HCT116 (cell line): Measurements from ENCODE around the gene LRCH2. TPM values are rescaled to one million over a fixed set of nuclear protein-coding genes. Genes with fewer than 3 reads are reported as not detected.

ENCODE experiments used
- ATAC-seq: fragments of 200-7000 bp; cut with Tn5 transposase; 2 replicates; pipeline ENCODE4 v1.9.1; 2020; ENCODE audit warnings: mild to moderate bottlenecking, moderate library complexity
- BruUV-seq: library from RNA; stranded (reverse); fragments of 400-500 nt; replicated peaks from 2 replicates; lab custom pipeline; 2021; lab: Mats Ljungman, UMichigan
- CTCF ChIA-PET: fragments of 300-600 bp; sonication (Branson Sonifier 250); formaldehyde crosslinking; loops from one replicate; lab custom pipeline; 2021; ENCODE audit warnings: antibody characterized with exemption; lab: Charles Lee
- POLR2A ChIA-PET: fragments of 300-600, 350-600 bp; sonication (Branson Sonifier 250); formaldehyde crosslinking; loops from one replicate; lab custom pipeline; 2021; ENCODE audit warnings: antibody characterized with exemption; lab: Charles Lee
- RAD21 ChIA-PET, 2 experiments: fragments of 300-600 bp; sonication (Branson Sonifier 250); formaldehyde crosslinking; loops; one replicate each; lab custom pipeline; 2023; ENCODE audit warnings: low total read pairs in 2 of 2; ENCODE audit not compliant: uncharacterized antibody in 2 of 2, unreplicated experiment in 2 of 2, low non-redundant PET in 1 of 2; lab: Charles Lee
- DNase-seq: peaks from one replicate; pipeline ENCODE4 v3.0.0-alpha.2; 2010; ENCODE audit warnings: low read depth, low spot score
- H2AFZ ChIP-seq: fragments of 200-600 bp; shearing (Covaris generic), sonication (generic); 2 replicates; pipeline ENCODE4 v1.6.1; 2017; ENCODE audit warnings: low read depth, mixed run types, mixed read lengths, antibody characterized with exemption, low read length; ENCODE audit not compliant: poor library complexity, severe bottlenecking
- H3K27ac ChIP-seq: 2 replicates; pipeline ENCODE4 v1.5.1; 2012; ENCODE audit warnings: low read depth, low read length
- H3K27me3 ChIP-seq: fragments of 200-600 bp; sonication (generic); 2 replicates; pipeline ENCODE4 v1.6.1; 2016; ENCODE audit warnings: mixed run types, low read length, mixed read lengths; ENCODE audit not compliant: insufficient read depth
- H3K36me3 ChIP-seq, 2 experiments: fragments of 200-500 bp in 1 of 2; fragments of 200-600 bp in 1 of 2; sonication (Bioruptor generic) in 1 of 2; sonication (generic) in 1 of 2; 2 replicates each; pipeline versions ENCODE4 v1.5.1 to v1.6.1; 2014 to 2016; ENCODE audit warnings: low read length in 2 of 2, inconsistent platforms in 1 of 2, mixed read lengths in 1 of 2, mixed run types in 1 of 2; ENCODE audit not compliant: insufficient read depth in 2 of 2, control insufficient read depth in 1 of 2
- H3K4me1 ChIP-seq, 2 experiments: fragments of 200-600 bp in 1 of 2; sonication (generic) in 1 of 2; 2 replicates each; pipeline versions ENCODE4 v1.5.1 to v1.6.1; 2012 to 2017; ENCODE audit warnings: low read length in 2 of 2, inconsistent platforms in 1 of 2, mild to moderate bottlenecking in 1 of 2, mixed read lengths in 1 of 2, mixed run types in 1 of 2, moderate library complexity in 1 of 2; ENCODE audit not compliant: insufficient read depth in 2 of 2, control insufficient read depth in 1 of 2
- H3K4me2 ChIP-seq: fragments of 200-600 bp; sonication (generic); 2 replicates; pipeline ENCODE4 v1.6.1; 2017; ENCODE audit warnings: mixed run types, low read length, mixed read lengths
- H3K4me3 ChIP-seq, 2 experiments: fragments of 200-600 bp in 1 of 2; sonication (generic) in 1 of 2; replicated peaks in 1 of 2; 2 replicates each; pipeline ENCODE4 v1.5.1; 2011 to 2016; ENCODE audit warnings: low read length in 2 of 2, control low read depth in 1 of 2, low read depth in 1 of 2, mild to moderate bottlenecking in 1 of 2, mixed read lengths in 1 of 2, mixed run types in 1 of 2
- H3K79me2 ChIP-seq: fragments of 200-600 bp; sonication (generic); 2 replicates; pipeline ENCODE4 v1.6.1; 2017; ENCODE audit warnings: mild to moderate bottlenecking, mixed run types, low read length, moderate library complexity, mixed read lengths; ENCODE audit not compliant: insufficient read depth
- H3K9ac ChIP-seq: fragments of 200-600 bp; sonication (generic); 2 replicates; pipeline ENCODE4 v1.6.1; 2016; ENCODE audit warnings: low read length, mixed read lengths
- H3K9me2 ChIP-seq: fragments of 200-600 bp; sonication (generic), shearing (Covaris generic); 2 replicates; pipeline ENCODE4 v1.6.1; 2017; ENCODE audit warnings: mixed run types, mild to moderate bottlenecking, moderate library complexity; ENCODE audit not compliant: insufficient read depth
- H3K9me3 ChIP-seq, 2 experiments: fragments of 200-500 bp in 1 of 2; fragments of 200-600 bp in 1 of 2; sonication (Bioruptor generic) in 1 of 2; sonication (generic) in 1 of 2; 2 replicates each; pipeline ENCODE4 v1.6.1; 2014 to 2017; ENCODE audit warnings: low read length in 2 of 2, mixed read lengths in 2 of 2, inconsistent platforms in 1 of 2, low read depth in 1 of 2, mild to moderate bottlenecking in 1 of 2, mixed run types in 1 of 2, moderate library complexity in 1 of 2; ENCODE audit not compliant: control insufficient read depth in 1 of 2, insufficient read depth in 1 of 2
- H4K20me1 ChIP-seq: fragments of 200-600 bp; sonication (generic), shearing (Covaris generic); 2 replicates; pipeline ENCODE4 v1.6.1; 2017; ENCODE audit warnings: mixed run types, mild to moderate bottlenecking, moderate library complexity; ENCODE audit not compliant: insufficient read depth
- EGR1 ChIP-seq: IDR thresholded peaks from 2 replicates; pipeline ENCODE4 v1.6.1; 2012; ENCODE audit warnings: low read depth
- EZH2 ChIP-seq: fragments of 200-600 bp; sonication (generic); IDR thresholded peaks from 2 replicates; pipeline ENCODE4 v1.6.1; 2017; ENCODE audit warnings: antibody characterized with exemption, mixed run types
- EZH2phosphoT487 ChIP-seq: fragments of 200-600 bp; IDR thresholded peaks from 2 replicates; pipeline ENCODE4 v1.6.1; 2018; ENCODE audit warnings: antibody characterized with exemption, borderline replicate concordance
- FOSL1 ChIP-seq: IDR thresholded peaks from 2 replicates; pipeline ENCODE4 v1.6.1; 2012; ENCODE audit warnings: low read depth
- RAD21 ChIP-seq: IDR thresholded peaks from 2 replicates; pipeline ENCODE4 v1.6.1; 2012; ENCODE audit warnings: low read depth, mild to moderate bottlenecking
- SIN3A ChIP-seq: IDR thresholded peaks from 2 replicates; pipeline ENCODE4 v1.6.1; 2012; ENCODE audit warnings: low read depth
- SP1 ChIP-seq: IDR thresholded peaks from 2 replicates; pipeline ENCODE4 v1.6.1; 2012; ENCODE audit warnings: low read depth
- TCF7L2 ChIP-seq: IDR thresholded peaks from 2 replicates; pipeline ENCODE4 v1.7.0; 2011; ENCODE audit warnings: borderline replicate concordance, inconsistent platforms; ENCODE audit not compliant: insufficient read depth, insufficient read length; ENCODE audit errors: extremely low read depth
- intact Hi-C: fragments of 100-400 bp; cut with micrococcal nuclease; formaldehyde crosslinking; loops from 2 replicates; pipeline ENCODE4 v1.10.0; 2022
- total RNA-seq: library from RNA; stranded (reverse); gene quantifications from one replicate; pipeline ENCODE4 v1.2.1, GENCODE V29; 2021; ENCODE audit not compliant: unreplicated experiment
- TF ChIP-seq, protein P1 (sequence below): IDR thresholded peaks from 2 replicates; pipeline ENCODE4 v1.6.1; 2011; ENCODE audit warnings: mild to moderate bottlenecking, low read length, moderate library complexity; ENCODE audit not compliant: insufficient replicate concordance; ENCODE audit errors: extremely low read depth
- TF ChIP-seq, protein P2 (sequence below), 3 experiments: fragments of 200-600 bp in 1 of 3; sonication (generic) in 1 of 3; IDR thresholded peaks in 2 of 3; conservative IDR thresholded peaks in 1 of 3; 2 replicates each; pipeline ENCODE4 v1.5.1; 2012 to 2017; ENCODE audit warnings: low read depth in 2 of 3, low read length in 2 of 3, antibody characterized with exemption in 1 of 3, borderline replicate concordance in 1 of 3, control low read depth in 1 of 3, mild to moderate bottlenecking in 1 of 3, mixed read lengths in 1 of 3, mixed run types in 1 of 3, moderate library complexity in 1 of 3; ENCODE audit not compliant: insufficient read depth in 1 of 3
- TF ChIP-seq, protein P3 (sequence below): IDR thresholded peaks from 2 replicates; pipeline ENCODE4 v1.6.1; 2012; ENCODE audit warnings: low read depth

LRCH2 gene
- total RNA-seq, 1 experiment from 2014 or later = not detected

DNA sequence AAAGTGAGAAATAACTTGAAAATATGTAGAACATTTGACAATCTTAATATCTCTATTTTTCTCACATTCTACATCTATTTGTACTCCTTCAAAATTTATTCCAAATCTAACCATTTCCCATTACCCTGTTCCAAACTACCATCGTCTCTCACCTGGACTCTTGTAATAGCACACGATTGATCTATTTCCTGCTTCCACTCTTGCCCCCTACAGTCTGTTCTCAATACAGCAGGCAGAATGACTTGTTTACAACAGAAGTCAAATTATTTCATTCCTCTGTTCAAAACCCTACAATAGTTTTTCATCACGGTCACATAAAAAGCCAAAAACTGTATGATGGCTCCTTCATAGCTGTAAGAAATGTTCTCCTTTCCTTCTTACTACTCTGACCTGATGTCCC, 34.5 kb upstream of the LRCH2 start:
- ChIA-PET POLR2A (no interaction called here), CTCF (no interaction called here), RAD21 (no interaction called here)
- H3K9me3 ChIP-seq = no peaks in the 10 kb centered on the region
- no peak overlapping the region for H3K4me3 ChIP-seq
- H2AFZ ChIP-seq = peak overlapping the region; percentile 68
- H3K36me3 ChIP-seq = no peaks in the 10 kb centered on the region
- no peaks in the 10 kb centered on the region for H3K4me1 ChIP-seq
- no TSS peak for BruUV-seq
- intact Hi-C loops = no loop called here
- H3K27ac ChIP-seq = no peak overlapping the region
- DNase-seq (peak; percentile 13), ATAC-seq (peak; percentile 67)
- no peaks in the 10 kb centered on the region for H4K20me1 ChIP-seq
- TF ChIP-seq, protein P1, sequence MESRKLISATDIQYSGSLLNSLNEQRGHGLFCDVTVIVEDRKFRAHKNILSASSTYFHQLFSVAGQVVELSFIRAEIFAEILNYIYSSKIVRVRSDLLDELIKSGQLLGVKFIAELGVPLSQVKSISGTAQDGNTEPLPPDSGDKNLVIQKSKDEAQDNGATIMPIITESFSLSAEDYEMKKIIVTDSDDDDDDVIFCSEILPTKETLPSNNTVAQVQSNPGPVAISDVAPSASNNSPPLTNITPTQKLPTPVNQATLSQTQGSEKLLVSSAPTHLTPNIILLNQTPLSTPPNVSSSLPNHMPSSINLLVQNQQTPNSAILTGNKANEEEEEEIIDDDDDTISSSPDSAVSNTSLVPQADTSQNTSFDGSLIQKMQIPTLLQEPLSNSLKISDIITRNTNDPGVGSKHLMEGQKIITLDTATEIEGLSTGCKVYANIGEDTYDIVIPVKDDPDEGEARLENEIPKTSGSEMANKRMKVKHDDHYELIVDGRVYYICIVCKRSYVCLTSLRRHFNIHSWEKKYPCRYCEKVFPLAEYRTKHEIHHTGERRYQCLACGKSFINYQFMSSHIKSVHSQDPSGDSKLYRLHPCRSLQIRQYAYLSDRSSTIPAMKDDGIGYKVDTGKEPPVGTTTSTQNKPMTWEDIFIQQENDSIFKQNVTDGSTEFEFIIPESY = no peak
- TF ChIP-seq RAD21 (peak; percentile 11; the same call in 1 of the 2 replicates), TCF7L2 (no peak), SIN3A (no peak), EGR1 (no peak), EZH2 (no peak), EZH2phosphoT487 (no peak), FOSL1 (no peak), SP1 (no peak)
- TF ChIP-seq, protein P2, sequence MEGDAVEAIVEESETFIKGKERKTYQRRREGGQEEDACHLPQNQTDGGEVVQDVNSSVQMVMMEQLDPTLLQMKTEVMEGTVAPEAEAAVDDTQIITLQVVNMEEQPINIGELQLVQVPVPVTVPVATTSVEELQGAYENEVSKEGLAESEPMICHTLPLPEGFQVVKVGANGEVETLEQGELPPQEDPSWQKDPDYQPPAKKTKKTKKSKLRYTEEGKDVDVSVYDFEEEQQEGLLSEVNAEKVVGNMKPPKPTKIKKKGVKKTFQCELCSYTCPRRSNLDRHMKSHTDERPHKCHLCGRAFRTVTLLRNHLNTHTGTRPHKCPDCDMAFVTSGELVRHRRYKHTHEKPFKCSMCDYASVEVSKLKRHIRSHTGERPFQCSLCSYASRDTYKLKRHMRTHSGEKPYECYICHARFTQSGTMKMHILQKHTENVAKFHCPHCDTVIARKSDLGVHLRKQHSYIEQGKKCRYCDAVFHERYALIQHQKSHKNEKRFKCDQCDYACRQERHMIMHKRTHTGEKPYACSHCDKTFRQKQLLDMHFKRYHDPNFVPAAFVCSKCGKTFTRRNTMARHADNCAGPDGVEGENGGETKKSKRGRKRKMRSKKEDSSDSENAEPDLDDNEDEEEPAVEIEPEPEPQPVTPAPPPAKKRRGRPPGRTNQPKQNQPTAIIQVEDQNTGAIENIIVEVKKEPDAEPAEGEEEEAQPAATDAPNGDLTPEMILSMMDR (IDR thresholded peaks at IDR 0.05 in 2 of 3, conservative IDR thresholded peaks at IDR 0.05 in 1 of 3; ENCODE audit: borderline replicate concordance in 1 of 3, insufficient read depth in 1 of 3, low read depth in 2 of 3, low read length in 2 of 3) = peak in 2 of 3 experiments; percentile 43 to 46; a peak in 4 of 6 replicates
- TF ChIP-seq, protein P3, sequence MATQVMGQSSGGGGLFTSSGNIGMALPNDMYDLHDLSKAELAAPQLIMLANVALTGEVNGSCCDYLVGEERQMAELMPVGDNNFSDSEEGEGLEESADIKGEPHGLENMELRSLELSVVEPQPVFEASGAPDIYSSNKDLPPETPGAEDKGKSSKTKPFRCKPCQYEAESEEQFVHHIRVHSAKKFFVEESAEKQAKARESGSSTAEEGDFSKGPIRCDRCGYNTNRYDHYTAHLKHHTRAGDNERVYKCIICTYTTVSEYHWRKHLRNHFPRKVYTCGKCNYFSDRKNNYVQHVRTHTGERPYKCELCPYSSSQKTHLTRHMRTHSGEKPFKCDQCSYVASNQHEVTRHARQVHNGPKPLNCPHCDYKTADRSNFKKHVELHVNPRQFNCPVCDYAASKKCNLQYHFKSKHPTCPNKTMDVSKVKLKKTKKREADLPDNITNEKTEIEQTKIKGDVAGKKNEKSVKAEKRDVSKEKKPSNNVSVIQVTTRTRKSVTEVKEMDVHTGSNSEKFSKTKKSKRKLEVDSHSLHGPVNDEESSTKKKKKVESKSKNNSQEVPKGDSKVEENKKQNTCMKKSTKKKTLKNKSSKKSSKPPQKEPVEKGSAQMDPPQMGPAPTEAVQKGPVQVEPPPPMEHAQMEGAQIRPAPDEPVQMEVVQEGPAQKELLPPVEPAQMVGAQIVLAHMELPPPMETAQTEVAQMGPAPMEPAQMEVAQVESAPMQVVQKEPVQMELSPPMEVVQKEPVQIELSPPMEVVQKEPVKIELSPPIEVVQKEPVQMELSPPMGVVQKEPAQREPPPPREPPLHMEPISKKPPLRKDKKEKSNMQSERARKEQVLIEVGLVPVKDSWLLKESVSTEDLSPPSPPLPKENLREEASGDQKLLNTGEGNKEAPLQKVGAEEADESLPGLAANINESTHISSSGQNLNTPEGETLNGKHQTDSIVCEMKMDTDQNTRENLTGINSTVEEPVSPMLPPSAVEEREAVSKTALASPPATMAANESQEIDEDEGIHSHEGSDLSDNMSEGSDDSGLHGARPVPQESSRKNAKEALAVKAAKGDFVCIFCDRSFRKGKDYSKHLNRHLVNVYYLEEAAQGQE = no peak
- no peak overlapping the region for H3K9ac ChIP-seq
- H3K27me3 ChIP-seq = no peaks in the 10 kb centered on the region
- H3K9me2 ChIP-seq = no peaks in the 10 kb centered on the region
- no peaks in the 10 kb centered on the region for H3K79me2 ChIP-seq
- no peak overlapping the region for H3K4me2 ChIP-seq
